ENCODE measurements around the gene LENEP. TPM values are rescaled to one million over a fixed set of nuclear protein-coding genes. Genes with fewer than 3 reads are reported as not detected.

LENEP gene
- total and polyA plus RNA-seq, 2 donors, result 0.09 to 0.16 TPM

DNA sequence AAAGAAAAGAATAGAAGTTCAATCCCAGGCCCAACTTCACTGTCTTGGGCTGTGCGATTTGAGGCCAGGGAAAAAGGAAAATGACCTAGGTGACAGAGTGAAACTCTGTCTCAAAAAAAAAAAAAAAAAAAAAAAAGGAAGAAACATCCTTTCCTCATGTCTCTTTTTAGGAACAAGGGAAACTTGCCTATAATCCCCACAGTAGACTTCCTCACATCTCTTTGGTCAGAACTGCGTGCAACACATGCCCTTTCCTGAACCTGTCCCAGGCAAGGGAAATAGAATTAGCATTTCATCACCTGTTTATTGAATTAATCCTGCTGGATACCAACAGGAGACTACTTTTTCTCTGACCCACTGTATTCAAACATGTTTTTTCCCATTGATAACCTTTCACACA, 42.5 kb downstream of the LENEP start:
- H3K4me3 ChIP-seq (ENCODE audit: low read length in 2 of 2), result no peak overlapping the region
- WGBS, result 93% methylated on average over 2 of the region's 2 CpGs
- no peaks in the 10 kb centered on the region for H3K9me3 ChIP-seq (ENCODE audit: control insufficient read depth in 2 of 2, insufficient read depth in 1 of 2, low read length in 1 of 2)
- no peaks in the 10 kb centered on the region for H3K36me3 ChIP-seq (ENCODE audit: control insufficient read depth in 2 of 2, insufficient read depth in 2 of 2, low read length in 1 of 2)
- H3K4me1 ChIP-seq (ENCODE audit: control insufficient read depth in 2 of 2, insufficient read depth in 2 of 2, low read length in 2 of 2), result no peaks in the 10 kb centered on the region
- H3K27ac ChIP-seq (ENCODE audit: low read depth in 1 of 2, low read length in 1 of 2), result no peak overlapping the region
- H3K27me3 ChIP-seq (ENCODE audit: control insufficient read depth in 2 of 2, insufficient read depth in 1 of 2, low read length in 1 of 2), result peaks cover 2 to 51% of the 10 kb centered on the region in 2 donors
- DNase-seq (ENCODE audit: low read depth in 6 of 9, low spot score in 9 of 9), result no peak

GRCh38 chr1:155037043-155037442, 43.7 kb downstream of the LENEP start:
- Histone ChIP-seq H3K36me3 (ENCODE audit: control insufficient read depth in 2 of 2, insufficient read depth in 2 of 2, low read length in 1 of 2) (no peaks in the 10 kb centered on the region), H3K4me3 (ENCODE audit: low read length in 2 of 2) (no peak overlapping the region), H3K9me3 (ENCODE audit: control insufficient read depth in 2 of 2, insufficient read depth in 1 of 2, low read length in 1 of 2) (no peaks in the 10 kb centered on the region), H3K27me3 (ENCODE audit: control insufficient read depth in 2 of 2, insufficient read depth in 1 of 2, low read length in 1 of 2) (peaks cover 2 to 57% of the 10 kb centered on the region in 2 donors), H3K4me1 (ENCODE audit: control insufficient read depth in 2 of 2, insufficient read depth in 2 of 2, low read length in 2 of 2) (no peaks in the 10 kb centered on the region), H3K27ac (ENCODE audit: low read depth in 1 of 2, low read length in 1 of 2) (no peak overlapping the region)
- no peak for DNase-seq (ENCODE audit: low read depth in 6 of 9, low spot score in 9 of 9)
- 95% methylated on average over 3 of the region's 3 CpGs for whole genome bisulfite sequencing

GRCh38 chr1:155037851-155038441, 44.6 kb downstream of the LENEP start:
- Histone ChIP-seq H3K27ac (ENCODE audit: low read depth in 1 of 2, low read length in 1 of 2) (no peak overlapping the region), H3K4me3 (ENCODE audit: low read length in 2 of 2) (no peak overlapping the region), H3K4me1 (ENCODE audit: control insufficient read depth in 2 of 2, insufficient read depth in 2 of 2, low read length in 2 of 2) (no peaks in the 10 kb centered on the region), H3K9me3 (ENCODE audit: control insufficient read depth in 2 of 2, insufficient read depth in 1 of 2, low read length in 1 of 2) (no peaks in the 10 kb centered on the region), H3K36me3 (ENCODE audit: control insufficient read depth in 2 of 2, insufficient read depth in 2 of 2, low read length in 1 of 2) (no peaks in the 10 kb centered on the region), H3K27me3 (ENCODE audit: control insufficient read depth in 2 of 2, insufficient read depth in 1 of 2, low read length in 1 of 2) (peaks cover 2 to 61% of the 10 kb centered on the region in 2 donors)
- DNase-seq (ENCODE audit: low read depth in 6 of 9, low spot score in 9 of 9), result no peak
- WGBS, result 92% methylated on average over 6 of the region's 6 CpGs

GRCh38 chr1:155038602-155039307, 45.4 kb downstream of the LENEP start:
- no peak for DNase-seq (ENCODE audit: low read depth in 6 of 9, low spot score in 9 of 9)
- Histone ChIP-seq H3K9me3 (ENCODE audit: control insufficient read depth in 2 of 2, insufficient read depth in 1 of 2, low read length in 1 of 2) (no peaks in the 10 kb centered on the region), H3K27ac (ENCODE audit: low read depth in 1 of 2, low read length in 1 of 2) (no peak overlapping the region), H3K4me1 (ENCODE audit: control insufficient read depth in 2 of 2, insufficient read depth in 2 of 2, low read length in 2 of 2) (no peaks in the 10 kb centered on the region), H3K36me3 (ENCODE audit: control insufficient read depth in 2 of 2, insufficient read depth in 2 of 2, low read length in 1 of 2) (no peaks in the 10 kb centered on the region), H3K27me3 (ENCODE audit: control insufficient read depth in 2 of 2, insufficient read depth in 1 of 2, low read length in 1 of 2) (peaks cover 2 to 61% of the 10 kb centered on the region in 2 donors), H3K4me3 (ENCODE audit: low read length in 2 of 2) (no peak overlapping the region)
- WGBS, result 52% methylated on average over 8 of the region's 8 CpGs

DNA sequence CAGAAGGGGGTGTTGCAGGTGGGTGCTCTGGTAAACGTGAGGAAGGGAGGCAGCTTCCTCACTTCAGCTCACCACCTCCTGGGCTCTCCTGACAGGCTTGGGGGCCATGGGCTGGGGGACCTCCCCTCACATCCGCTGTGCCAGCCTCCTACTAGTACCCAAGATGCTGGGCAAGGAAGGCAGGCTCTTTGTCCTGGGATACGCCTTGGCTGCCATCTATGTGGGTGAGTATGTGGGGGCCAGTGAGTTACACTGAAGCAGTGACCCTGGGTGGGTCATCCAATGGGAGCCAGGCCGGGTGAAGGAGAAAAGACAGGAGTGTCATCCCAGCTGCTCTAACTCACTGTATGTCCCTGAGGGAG, 45.9 kb downstream of the LENEP start:
- H3K27me3 ChIP-seq (ENCODE audit: control insufficient read depth in 2 of 2, insufficient read depth in 1 of 2, low read length in 1 of 2), result peaks cover 2 to 60% of the 10 kb centered on the region in 2 donors
- H3K4me1 ChIP-seq (ENCODE audit: control insufficient read depth in 2 of 2, insufficient read depth in 2 of 2, low read length in 2 of 2), result no peaks in the 10 kb centered on the region
- WGBS, result 74% methylated on average over 4 of the region's 4 CpGs
- no peak for DNase-seq (ENCODE audit: low read depth in 6 of 9, low spot score in 9 of 9)
- no peak overlapping the region for H3K4me3 ChIP-seq (ENCODE audit: low read length in 2 of 2)
- no peak overlapping the region for H3K27ac ChIP-seq (ENCODE audit: low read depth in 1 of 2, low read length in 1 of 2)
- H3K9me3 ChIP-seq (ENCODE audit: control insufficient read depth in 2 of 2, insufficient read depth in 1 of 2, low read length in 1 of 2), result no peaks in the 10 kb centered on the region
- H3K36me3 ChIP-seq (ENCODE audit: control insufficient read depth in 2 of 2, insufficient read depth in 2 of 2, low read length in 1 of 2), result no peaks in the 10 kb centered on the region

GRCh38 chr1:155040358-155041093, 47.1 kb downstream of the LENEP start:
- peaks cover 0 to 3% of the 10 kb centered on the region in 2 donors for H3K4me1 ChIP-seq (ENCODE audit: control insufficient read depth in 2 of 2, insufficient read depth in 2 of 2, low read length in 2 of 2)
- H3K27ac ChIP-seq (ENCODE audit: low read depth in 1 of 2, low read length in 1 of 2), result no peak overlapping the region
- H3K36me3 ChIP-seq (ENCODE audit: control insufficient read depth in 2 of 2, insufficient read depth in 2 of 2, low read length in 1 of 2), result no peaks in the 10 kb centered on the region
- no peaks in the 10 kb centered on the region for H3K9me3 ChIP-seq (ENCODE audit: control insufficient read depth in 2 of 2, insufficient read depth in 1 of 2, low read length in 1 of 2)
- no peak for DNase-seq (ENCODE audit: low read depth in 6 of 9, low spot score in 9 of 9)
- no peak overlapping the region for H3K4me3 ChIP-seq (ENCODE audit: low read length in 2 of 2)
- peaks cover 2 to 63% of the 10 kb centered on the region in 2 donors for H3K27me3 ChIP-seq (ENCODE audit: control insufficient read depth in 2 of 2, insufficient read depth in 1 of 2, low read length in 1 of 2)
- WGBS, result 96% methylated on average over 14 of the region's 14 CpGs

DNA sequence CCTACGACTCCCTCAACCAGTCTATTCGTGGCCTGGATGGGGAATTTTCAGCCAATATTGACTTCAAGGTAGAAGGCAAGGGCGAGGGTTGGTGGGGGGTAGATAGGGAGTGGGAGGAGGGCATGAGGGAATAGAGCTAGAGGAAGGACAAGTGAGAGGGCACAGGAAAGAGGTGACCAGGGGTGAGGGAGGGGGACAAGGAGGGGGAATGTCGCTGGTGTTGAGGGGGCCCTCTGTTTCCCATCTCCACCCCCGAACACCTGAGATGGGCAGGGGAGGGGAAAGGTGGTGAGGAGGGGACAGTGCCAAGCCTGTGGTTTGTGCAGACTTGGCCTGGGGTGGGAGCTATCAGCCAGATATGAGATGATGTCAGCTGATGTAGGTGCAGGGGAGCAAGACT, 49.4 kb downstream of the LENEP start:
- 79% methylated on average over 5 of the region's 5 CpGs for WGBS
- DNase-seq (ENCODE audit: low read depth in 6 of 9, low spot score in 9 of 9), result no peak
- Histone ChIP-seq H3K4me1 (ENCODE audit: control insufficient read depth in 2 of 2, insufficient read depth in 2 of 2, low read length in 2 of 2) (peaks cover 0 to 3% of the 10 kb centered on the region in 2 donors), H3K36me3 (ENCODE audit: control insufficient read depth in 2 of 2, insufficient read depth in 2 of 2, low read length in 1 of 2) (no peaks in the 10 kb centered on the region), H3K27ac (ENCODE audit: low read depth in 1 of 2, low read length in 1 of 2) (no peak overlapping the region), H3K9me3 (ENCODE audit: control insufficient read depth in 2 of 2, insufficient read depth in 1 of 2, low read length in 1 of 2) (no peaks in the 10 kb centered on the region), H3K27me3 (ENCODE audit: control insufficient read depth in 2 of 2, insufficient read depth in 1 of 2, low read length in 1 of 2) (peaks cover 2 to 70% of the 10 kb centered on the region in 2 donors), H3K4me3 (ENCODE audit: low read length in 2 of 2) (no peak overlapping the region)

- Histone ChIP-seq H3K27ac (ENCODE audit: low read depth in 1 of 2, low read length in 1 of 2) (no peak overlapping the region), H3K4me1 (ENCODE audit: control insufficient read depth in 2 of 2, insufficient read depth in 2 of 2, low read length in 2 of 2) (peaks cover 0 to 6% of the 10 kb centered on the region in 2 donors), H3K27me3 (ENCODE audit: control insufficient read depth in 2 of 2, insufficient read depth in 1 of 2, low read length in 1 of 2) (peaks cover 0 to 69% of the 10 kb centered on the region in 2 donors), H3K4me3 (ENCODE audit: low read length in 2 of 2) (no peak overlapping the region), H3K36me3 (ENCODE audit: control insufficient read depth in 2 of 2, insufficient read depth in 2 of 2, low read length in 1 of 2) (no peaks in the 10 kb centered on the region), H3K9me3 (ENCODE audit: control insufficient read depth in 2 of 2, insufficient read depth in 1 of 2, low read length in 1 of 2) (no peaks in the 10 kb centered on the region)
- 94% methylated on average over 12 of the region's 12 CpGs for WGBS
- DNase-seq (ENCODE audit: low read depth in 6 of 9, low spot score in 9 of 9), result no peak
Measured at GRCh38 chr1:155043301-155043702, 49.9 kb downstream of the LENEP start.

DNA sequence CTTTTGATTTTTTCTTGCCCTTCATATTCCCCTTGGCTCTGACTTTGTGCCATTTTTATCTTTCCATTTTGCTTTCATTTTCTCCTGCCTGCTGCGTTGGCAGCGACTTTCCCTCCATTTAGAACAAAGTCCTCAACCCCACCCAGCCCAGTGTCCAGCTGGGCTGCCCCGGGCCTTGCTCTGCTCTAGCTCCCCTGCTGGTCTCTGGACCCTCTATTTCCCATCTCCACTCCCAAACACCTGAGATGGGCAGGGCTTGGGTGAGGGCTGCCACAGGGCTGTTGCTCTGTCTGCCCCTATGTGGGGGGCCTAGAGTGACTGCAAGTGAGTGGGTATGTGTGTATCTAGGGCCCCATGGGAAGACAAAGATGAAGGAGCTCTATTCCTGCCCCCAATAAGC, 50.4 kb downstream of the LENEP start:
- WGBS, result 95% methylated on average over 3 of the region's 3 CpGs
- Histone ChIP-seq H3K36me3 (ENCODE audit: control insufficient read depth in 2 of 2, insufficient read depth in 2 of 2, low read length in 1 of 2) (no peaks in the 10 kb centered on the region), H3K27me3 (ENCODE audit: control insufficient read depth in 2 of 2, insufficient read depth in 1 of 2, low read length in 1 of 2) (peaks cover 0 to 67% of the 10 kb centered on the region in 2 donors), H3K4me3 (ENCODE audit: low read length in 2 of 2) (no peak overlapping the region), H3K9me3 (ENCODE audit: control insufficient read depth in 2 of 2, insufficient read depth in 1 of 2, low read length in 1 of 2) (no peaks in the 10 kb centered on the region), H3K27ac (ENCODE audit: low read depth in 1 of 2, low read length in 1 of 2) (no peak overlapping the region), H3K4me1 (ENCODE audit: control insufficient read depth in 2 of 2, insufficient read depth in 2 of 2, low read length in 2 of 2) (peaks cover 0 to 6% of the 10 kb centered on the region in 2 donors)
- no peak for DNase-seq (ENCODE audit: low read depth in 6 of 9, low spot score in 9 of 9)

Data from thymus (tissue), 11 donors.